IPS DF 19.7 (cell line): ENCODE results near the gene LYRM7.
"Not testable (repeated sequence)": the region's sequence is repeated elsewhere in the genome, so short reads cannot be mapped to it uniquely, and the experiment has no call there.

Experiments used
- DNase-seq: peaks from one replicate; pipeline ENCODE4 v3.0.0-alpha.2; 2013; ENCODE audit warnings: low read depth, low spot score

The LYRM7 gene

DNA sequence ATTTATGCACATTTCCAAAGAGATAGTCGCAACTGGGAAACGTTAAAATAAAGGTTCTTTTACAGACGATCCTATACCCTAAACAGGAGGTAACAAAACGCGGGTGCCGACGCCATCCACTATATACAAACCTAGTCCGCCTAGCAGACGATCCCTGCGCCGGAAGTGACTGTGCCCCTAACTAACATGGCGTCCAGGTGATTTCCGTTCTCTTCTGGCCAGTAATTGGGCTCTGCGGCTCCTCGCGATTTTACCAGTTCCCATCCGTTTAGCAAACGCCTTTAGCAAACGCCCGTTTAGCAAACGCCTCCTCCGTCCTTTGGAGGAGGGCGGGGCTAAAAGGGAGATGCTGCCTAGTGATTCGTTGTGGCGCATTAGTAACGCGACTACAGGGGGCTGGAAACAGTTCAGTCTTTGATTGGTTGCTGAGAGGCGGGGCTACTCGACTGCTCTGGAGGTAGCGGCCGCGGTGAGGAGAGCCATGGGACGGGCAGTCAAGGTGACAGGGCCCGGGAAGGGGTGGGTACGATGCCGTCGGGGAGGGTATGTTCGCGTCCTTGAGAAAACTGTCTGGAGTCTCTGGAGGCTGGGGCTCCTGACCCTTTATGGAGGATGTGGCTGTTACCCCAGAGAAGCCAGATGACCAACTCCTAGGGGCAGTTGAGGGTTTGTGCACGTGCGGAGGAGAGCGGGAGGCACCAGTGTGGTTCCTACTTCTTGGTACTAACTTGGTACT lies at the start of gene LYRM7:
Gene LYRM7 (plus strand): TSS at position 405 of the 736 bp plus-strand sequence. CDS start 77 bp downstream, at position 482.
- peak; percentile 98 for DNase-seq

DNA sequence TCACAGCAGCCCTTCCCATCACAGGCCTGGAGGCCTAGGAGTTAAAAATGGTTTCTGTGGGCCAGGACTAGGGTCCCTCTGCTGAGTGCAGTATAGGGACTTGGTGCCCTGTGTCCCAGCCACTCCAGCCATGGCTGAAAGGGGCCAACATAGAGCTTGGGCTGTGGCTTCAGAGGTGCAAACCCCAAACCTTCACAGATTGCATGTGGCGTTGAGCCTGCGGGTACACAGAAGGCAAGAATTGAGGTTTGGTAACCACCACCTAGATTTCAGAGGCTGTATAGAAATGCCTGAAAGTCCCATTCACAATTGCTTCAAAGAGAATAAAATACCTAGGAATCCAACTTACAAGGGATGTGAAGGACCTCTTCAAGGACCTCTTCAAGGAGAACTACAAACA lies 43.5 kb upstream of the LYRM7 start:
- not testable (repeated sequence) for DNase-seq

DNA sequence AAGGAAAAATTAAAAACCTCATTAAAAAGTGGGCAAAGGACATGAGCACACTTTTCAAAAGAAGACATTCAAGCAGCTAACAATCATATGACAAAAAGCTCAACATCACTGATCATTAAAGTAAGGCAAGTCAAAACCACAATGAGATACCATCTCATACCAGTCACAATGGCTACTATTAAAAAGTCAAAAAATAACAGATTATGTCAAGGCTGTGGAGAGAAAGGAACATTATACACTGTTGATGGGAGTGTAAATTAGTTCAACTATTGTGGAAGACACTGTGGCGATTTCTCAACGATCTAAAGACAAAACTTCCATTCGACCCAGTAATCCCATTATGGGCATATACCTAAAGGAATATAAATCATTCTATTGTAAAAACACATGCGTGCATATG lies 41.4 kb upstream of the LYRM7 start:
- DNase-seq = no peak

DNA sequence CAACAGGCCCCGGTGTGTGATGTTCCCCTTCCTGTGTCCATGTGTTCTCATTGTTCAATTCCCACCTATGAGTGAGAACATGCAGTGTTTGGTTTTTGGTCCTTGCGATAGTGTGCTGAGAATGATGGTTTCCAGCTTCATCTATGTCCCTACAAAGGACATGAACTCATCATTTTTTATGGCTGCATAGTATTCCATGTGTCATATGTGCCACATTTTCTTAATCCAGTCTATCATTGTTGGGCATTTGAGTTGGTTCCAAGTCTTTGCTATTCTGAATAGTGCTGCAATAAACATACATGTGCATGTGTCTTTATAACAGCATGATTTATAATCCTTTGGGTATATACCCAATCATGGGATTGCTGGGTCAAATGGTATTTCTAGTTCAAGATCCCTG lies 37.7 kb upstream of the LYRM7 start:
- DNase-seq = not testable (repeated sequence)

DNA sequence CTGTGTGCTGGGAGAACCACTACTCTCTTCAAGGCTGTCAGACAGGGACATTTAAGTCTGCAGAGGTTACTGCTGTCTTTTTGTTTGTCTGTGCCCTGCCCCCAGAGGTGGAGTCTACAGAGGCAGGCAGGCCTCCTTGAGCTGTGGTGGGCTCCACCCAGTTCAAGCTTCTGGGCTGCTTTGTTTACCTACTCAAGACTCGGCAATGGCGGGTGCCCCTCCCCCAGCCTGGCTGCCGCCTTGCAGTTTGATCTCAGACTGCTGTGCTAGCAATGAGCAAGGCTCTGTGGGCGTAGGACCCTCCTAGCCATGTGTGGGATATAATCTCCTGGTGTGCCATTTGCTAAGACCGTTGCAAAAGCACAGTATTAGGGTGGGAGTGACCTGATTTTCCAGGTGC lies 32.3 kb upstream of the LYRM7 start:
- not testable (repeated sequence) for DNase-seq

DNA sequence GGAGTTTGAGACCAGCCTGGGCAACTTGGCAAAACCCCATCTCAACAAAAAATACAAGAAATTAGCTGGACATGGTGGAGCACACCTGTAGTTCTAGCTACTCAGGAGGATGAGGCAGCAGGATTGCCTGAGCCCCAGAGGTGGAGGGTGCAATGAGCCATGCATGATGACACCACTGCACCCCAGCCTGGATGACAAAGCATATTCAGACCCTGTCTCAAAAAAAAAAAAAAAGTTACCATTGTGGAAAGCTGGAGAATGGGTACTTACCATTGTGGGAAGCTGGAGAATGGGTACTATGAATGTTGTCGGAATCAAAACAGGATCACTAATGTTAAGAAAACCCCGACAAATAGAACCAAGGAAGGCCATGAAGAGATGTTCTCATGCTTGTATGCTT lies 31.4 kb upstream of the LYRM7 start:
- DNase-seq = no peak

DNA sequence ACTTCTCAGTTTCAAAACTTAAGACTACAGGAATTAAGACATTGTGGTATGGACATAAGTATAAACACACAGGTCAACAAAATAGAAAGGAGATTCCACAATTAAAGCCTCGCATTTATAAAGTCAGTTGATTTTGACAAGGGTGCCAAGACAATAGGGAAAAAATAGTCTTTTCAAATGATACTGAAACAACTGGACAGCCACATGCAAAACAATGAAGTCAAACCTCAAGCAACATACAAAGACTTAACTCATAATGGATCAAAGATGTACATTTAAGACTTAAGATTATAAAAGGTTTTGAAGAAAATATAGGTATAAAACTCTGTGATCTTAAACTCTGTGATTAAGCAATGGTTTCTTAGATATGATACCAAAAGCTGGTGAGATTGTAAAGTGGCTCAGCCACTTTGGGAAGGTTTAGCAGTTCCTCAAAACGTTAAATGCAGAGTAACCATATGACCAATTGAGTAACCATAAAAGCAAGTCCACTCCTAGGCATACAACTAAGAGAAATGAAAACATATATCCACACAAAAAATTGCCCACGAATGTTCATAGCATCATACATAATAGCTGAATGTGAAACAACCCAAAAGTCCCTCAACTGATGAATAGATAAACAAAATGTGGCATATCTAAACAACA lies 27.6 kb upstream of the LYRM7 start:
- no peak for DNase-seq

DNA sequence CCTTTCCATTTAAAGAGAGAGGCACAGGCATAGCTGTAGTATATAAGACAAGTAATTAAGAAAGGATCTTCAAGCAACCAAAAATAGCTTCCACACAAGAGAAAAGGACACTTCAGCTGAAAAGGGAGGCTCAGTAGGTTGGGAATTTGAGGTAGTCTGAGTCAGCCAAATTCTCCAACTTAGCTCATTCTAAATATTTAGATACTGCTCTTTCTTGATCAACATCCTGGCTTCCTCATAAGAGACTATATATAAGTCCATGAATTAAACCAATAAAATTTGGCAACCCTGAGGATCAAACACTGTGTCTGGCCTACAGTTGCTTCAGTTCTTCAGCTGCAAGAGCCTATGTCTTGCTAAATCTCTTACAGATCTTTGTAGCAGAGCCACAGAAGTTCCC lies 23.5 kb upstream of the LYRM7 start:
- no peak for DNase-seq

DNA sequence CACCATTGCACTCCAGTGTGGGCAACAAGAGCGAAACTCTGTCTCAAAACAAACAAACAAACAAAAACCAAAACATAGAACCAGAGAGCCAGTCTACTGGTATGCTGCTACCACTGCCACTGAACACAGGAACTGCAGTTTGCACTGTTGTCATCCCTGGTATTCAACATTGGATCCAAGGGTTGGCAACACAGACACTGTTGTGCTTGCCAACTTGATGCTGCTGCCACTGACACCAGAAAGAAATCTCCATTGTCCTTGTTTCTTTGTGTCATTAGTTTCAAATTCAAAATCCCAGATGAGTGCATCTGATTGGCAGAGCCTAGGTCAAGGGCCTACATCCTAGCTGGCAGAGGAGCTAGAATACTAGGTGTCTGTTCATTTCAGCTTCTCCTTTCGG lies 21.9 kb upstream of the LYRM7 start:
- DNase-seq = no peak

DNA sequence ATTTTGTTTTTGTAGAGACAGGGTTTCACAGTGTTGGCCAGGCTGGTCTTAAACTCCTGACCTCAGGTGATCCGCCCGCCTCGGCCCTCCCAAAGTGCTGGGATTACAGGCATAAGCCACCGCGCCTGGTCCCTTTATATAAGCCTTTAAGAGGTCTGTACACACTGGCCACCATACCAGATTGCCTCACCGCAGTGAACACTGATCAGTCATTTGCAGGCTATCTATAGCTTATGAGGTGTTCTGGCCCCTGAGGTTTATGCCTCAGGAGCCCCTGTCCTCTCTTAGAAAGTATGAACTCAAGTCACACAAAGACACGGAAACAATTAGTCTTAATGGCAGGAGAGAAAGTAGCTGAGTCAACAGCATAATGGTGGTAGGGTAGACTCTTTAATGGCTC lies 20.3 kb upstream of the LYRM7 start:
- no peak for DNase-seq

DNA sequence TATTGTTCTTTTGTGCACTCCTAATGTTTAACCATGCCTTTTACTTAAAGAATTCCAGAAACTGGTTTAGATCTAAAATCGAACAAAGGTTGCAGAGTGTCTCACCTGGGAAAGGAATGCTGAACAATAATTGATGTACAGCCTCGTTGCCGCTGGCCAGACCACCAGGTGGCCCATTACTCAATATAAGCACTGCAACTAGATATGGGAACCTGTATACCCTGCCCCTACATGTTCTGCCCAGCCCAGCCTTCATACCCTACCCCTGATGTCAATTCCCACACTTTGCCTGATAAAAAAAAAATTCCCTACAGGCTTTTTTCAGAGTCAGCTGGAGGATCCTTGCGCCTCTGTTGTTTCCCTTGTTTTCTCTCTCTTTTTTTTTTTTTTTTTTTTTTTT lies 19.5 kb upstream of the LYRM7 start:
- no peak for DNase-seq

DNA sequence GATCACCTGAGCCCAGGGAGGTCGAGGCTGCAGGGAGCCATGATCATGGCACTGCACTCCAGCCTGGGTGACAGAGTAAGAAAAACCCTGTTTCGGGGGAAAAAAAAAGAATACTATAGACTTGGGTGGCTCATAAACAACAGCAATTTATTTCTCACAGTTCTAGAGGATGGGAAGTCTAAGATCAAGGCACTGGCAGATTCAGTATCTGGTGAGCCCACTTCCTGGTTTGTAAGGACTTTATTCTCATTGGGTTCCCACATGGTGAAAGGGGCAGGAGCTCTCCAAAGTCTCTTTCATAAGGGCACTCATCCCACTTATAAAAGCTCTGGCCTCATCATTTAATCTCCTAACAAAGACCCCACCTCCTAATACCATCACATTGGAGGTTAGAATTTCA lies 14.4 kb upstream of the LYRM7 start:
- DNase-seq = no peak

DNA sequence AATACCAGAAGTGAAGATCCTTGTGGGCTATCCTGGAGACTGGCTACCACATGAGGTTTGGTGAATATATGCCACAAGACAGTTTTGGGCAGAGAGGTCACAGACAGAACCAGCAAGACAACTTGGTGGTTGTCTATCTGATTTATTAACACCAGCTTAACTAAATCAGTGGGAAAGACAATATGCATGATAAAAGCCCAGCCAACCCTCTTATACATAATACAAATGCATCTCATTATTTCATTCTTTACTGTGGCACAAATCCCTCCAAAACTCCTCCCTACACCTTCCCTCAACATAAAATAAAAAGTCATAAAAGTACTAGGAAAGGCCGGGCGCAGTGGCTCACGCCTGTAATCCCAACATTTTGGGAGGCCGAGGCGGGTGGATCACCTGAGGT lies 13.8 kb upstream of the LYRM7 start:
- no peak for DNase-seq

DNA sequence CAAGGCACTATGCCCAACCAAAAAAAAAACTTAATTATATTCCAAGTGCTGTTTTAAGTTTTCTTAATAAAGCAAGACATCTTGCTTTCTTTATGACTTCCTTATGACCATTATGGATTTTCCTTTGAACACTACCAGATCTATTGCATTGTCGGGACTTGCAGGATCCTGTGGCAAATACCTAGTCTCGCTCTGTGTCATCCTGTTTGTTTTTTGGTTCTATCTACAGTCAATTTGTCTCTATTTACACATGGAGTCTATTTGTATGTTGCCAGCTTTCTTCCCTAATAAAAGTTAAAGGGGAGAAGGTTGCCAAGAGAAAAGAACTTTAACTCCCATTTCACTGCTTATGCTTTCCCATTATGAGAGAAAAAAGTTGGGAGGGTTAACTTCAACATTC lies 10.6 kb upstream of the LYRM7 start:
- no peak for DNase-seq

DNA sequence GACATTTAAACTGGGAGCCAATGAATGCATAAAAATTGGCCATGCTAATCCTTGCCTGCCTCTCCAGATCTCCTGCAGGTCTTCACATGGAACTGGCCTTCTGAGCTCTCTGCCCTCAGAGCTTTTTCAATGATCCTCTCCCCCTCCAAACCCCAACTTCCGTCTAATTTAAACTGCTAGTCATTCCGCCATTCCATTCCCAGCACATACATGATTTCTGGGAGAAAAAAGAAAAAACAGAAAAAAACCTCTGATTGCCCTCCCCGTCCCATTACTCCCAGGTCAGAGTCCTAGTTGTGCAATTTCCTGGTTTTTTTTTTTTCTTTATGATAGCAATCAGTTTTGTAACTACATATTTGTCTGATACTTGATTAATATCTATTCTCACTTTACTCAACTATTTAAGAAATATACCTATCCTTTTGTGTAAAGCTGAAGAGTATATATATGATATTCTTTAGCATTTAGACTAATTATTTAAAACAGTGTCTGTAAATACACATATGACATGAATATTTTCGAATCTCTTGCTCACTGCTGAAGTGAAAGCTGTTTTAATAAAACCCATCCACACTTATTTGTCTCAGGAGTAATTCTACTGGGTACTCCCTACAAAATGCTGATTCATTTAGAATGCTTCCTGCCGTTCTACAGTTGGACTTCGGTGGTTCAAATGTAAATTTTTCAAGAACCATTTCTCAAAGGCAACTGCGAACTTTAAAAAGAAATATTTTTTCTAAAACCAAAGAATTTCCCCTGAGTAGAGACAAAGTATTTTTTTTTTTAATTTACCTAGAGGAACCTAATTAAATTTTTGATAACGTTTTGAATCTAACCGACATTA lies 7.2 kb upstream of the LYRM7 start:
- no peak for DNase-seq

DNA sequence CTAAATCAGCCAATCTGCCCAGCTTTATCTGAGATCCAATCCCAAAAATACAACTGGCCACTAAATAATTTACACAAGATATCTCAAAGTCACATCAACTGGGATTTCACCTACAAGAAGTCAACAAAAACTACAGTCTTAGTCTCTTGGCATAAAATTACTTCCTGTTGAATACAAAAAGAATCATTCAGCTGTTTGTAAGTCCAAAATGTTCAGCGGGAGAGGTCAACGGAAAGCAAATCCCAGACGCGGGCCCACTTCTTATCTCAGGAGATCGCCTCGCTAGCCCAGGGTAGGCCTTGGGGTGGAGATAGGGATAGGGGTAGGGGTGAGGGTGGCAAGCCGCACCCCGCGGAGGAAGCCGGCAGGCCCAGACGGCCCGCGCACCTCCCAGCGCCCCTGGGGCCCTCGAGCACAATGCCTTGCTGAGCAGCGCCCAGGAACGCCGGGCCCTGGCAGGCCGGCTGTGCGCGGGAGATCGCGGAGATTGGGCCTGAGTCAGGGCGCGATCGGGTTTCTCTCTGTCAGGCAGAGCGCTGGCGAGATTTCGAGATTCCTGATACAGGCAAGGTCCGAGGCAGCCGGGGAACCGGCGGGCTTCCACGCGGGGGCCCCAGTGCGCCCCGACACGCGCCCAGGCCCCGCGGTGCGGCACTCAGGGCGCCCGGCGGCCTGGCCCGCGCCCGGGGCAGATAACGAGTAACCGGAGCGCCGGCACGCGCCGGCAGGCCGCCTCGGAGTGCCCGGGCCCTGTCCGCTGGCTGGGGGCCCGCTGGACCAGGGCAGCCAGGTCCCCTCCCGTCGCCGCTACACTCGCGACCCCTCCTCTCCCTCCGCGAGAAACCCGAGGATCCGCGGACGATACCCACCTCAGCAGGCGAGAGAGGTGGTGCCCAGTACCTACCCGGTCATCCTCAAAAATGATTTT lies 6.3 kb upstream of the LYRM7 start:
- DNase-seq = no peak

DNA sequence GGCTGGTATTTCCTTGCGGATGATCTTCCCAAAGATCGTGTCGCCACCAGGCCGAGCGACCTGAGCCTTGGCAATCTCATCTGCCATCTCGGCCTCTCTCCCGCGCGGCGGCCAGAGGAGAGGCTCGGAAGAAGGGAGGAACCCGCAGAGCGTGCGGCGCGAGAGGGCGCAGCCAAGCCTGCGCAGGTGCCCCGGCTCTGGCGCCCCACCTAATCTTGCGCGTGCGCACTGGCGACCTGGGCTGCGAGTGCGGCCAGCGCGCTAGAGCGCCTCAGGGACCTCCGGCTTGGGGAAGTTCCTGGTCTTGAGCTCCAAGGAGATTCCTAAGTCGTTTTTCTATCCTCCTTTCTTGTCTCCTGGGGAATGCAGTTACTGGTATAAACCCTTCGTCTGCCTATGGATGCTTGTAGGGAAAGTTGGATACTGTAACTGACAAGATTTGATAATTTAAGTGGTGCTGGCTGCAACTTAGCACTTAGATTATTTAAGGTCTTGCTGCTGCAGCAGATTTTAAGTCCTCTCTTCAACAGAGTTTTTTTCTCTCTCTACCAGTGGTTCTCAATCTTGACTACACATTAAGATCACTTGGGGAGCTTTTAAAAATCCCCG lies 5.5 kb upstream of the LYRM7 start, which contains the start of gene HINT1:
Gene HINT1 (minus strand): TSS at position 138 of the 609 bp plus-strand sequence. CDS start 51 bp downstream, at position 87.
- DNase-seq = peak; percentile 68

DNA sequence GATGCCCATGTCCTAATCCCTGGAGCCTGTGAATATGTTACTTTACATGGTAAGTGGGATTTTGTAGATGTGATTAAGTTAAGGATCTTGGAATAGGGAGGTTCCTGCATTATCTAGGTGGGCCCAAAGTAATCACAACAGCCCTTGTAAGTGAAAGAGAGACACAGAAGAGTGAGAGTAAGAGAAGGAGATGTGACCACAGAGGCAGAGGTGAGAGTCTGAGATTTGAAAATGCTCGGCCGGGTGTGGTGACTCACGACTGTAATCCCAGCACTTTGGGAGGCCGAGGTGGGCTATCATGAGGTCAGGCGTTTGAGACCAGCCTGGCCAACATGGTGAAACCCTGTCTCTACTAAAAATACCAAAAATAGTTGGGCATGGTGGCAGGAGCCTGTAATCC lies 3.1 kb upstream of the LYRM7 start:
- no peak for DNase-seq

DNA sequence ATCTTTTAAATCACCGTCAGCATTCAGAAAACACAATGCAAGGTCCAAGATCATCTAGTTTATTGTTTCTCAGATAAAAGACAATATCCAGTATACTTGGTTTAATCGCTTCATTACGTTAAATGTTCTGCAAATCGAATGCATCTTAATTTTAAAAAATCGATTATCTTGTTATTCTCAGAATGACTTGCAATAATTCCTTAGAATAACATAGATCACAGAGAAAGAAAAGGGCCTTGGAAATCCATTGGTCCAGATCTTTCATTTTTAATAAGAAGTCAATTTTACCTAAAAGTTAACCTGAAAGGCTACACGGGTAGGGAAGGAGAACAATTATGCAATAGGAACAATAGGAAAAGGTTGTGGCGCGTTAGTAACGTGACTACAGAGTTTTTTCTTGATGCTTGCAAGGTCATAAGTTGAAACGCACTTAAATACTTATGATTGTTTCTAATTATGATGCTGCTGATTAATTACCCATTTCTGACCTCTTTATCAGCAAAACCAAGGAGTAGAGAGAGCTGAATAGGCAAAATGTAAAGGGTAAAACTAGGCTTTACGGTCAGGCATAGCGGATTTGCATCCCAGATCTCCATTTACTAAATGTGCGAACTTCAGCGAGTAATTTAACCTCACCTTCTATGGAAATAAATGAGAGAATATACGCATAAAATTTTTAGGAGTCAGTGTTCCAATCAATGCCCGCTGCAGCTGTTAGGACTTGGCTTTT lies 769 bp upstream of the LYRM7 start:
- no peak for DNase-seq

DNA sequence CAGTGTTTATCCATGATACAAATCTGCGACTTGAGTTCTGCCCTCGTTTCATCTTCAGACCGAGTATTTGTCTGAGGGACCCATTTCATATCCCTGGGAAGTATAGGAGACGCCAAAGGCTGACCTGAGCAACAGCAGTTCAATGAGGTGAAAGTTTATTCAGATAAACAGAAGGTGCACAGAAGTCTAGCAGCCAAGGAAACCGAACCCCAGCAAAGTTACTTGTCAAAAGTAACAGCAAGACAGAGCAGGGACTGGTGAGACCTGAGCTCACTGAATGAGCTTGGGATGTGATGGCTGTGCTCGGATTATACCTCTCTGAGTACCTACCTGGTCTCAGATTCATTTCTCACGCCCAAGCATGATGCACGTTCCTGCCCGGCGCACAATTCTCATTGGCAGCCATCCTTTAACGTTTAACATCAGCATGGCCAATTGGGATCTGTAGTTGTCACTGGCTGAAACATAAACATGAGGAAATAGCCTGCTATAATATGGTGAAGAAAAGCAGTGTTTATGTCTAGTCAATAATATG lies 599 bp downstream of the LYRM7 start:
- no peak for DNase-seq
